NCI-H2196 (cell line): ENCODE results near the gene ID2.

Experiments
- DNase-seq: peaks from one replicate; lab custom pipeline; 2025; ENCODE audit not compliant: unreplicated experiment; lab: John Stamatoyannopoulos, UW

Gene ID2, protein sequence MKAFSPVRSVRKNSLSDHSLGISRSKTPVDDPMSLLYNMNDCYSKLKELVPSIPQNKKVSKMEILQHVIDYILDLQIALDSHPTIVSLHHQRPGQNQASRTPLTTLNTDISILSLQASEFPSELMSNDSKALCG

GRCh38 chr2:8681786-8682692 is at the start of gene ID2:
Gene ID2, plus strand, starts transcription at chr2:8682056. Its CDS starts 110 bp downstream, at chr2:8682166.
- peak; percentile 99 for DNase-seq

DNA sequence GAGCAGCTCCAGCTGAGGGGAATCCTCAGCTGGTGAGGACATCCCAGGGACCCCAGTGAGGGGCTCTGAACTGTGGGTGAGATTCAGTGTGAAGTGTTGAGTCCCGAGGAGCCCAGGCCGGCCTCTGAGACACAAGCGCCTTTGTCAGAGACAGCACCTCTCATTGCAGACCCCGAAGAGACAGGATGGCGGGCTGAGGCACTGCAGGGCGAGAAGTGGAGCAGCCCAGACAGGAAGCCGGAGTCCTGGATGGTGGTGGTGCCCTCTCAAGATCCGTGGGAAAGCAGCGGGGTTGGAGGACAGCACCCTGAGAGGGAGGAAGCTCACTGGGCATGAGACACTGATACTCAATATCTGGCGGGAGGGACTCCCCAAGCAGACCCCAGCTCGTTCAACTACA is 49.1 kb upstream of the ID2 start:
- DNase-seq, result no peak

DNA sequence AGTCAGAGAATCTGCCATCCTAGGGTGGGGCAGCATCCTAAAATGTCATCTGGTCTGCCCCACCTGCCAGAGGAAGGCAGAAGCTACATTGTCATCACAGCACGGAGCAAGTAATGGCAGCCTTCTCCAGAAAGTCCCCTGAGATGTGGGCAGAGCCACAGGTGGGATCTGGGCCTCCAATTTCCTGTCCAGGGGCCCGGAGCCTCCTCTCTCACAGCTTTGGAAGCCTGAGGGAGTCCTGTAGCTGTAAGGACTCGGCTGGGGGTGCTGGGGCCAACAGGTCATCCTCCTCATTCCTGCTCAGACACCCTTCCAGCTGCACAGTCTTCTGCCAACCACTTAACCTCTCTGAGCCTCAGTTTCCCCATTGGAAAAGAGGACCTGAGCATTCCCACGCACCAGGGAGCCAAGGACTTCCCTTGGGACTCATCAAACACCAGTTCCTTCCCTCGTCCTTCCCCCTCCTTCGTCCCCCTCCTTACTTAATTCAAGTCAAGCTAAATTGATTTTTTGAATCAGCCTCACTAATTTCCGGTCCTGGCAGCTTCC is 48.6 kb upstream of the ID2 start:
- DNase-seq, result no peak

GRCh38 chr2:8633735-8634313 is 48.0 kb upstream of the ID2 start:
- no peak for DNase-seq

GRCh38 chr2:8634466-8635172 is 47.2 kb upstream of the ID2 start:
- DNase-seq, result no peak

DNA sequence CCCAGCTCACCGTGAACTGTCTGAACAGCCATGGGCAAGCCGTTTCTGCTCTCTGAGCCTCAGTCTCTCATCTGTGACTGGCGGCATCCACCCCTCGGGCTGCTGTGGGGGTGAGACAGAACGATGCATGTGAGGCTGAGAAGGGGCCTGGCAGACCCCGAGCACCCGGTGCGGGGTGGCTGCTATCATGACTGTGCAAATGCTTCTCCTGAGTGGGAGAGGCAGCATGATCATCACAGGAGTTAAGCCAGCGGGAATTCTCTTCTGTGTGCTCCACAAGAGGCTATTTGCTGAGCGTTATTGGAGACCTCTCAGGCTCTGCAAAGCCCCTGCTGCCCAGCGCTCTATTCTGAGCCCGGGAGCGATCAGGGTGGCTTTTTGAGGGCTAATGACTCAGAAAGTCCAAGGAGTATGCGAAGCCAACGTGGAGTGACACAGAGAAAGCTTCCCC is 45.8 kb upstream of the ID2 start:
- DNase-seq, result no peak

- no peak for DNase-seq
Measured at GRCh38 chr2:8636721-8637636, 44.9 kb upstream of the ID2 start.

DNA sequence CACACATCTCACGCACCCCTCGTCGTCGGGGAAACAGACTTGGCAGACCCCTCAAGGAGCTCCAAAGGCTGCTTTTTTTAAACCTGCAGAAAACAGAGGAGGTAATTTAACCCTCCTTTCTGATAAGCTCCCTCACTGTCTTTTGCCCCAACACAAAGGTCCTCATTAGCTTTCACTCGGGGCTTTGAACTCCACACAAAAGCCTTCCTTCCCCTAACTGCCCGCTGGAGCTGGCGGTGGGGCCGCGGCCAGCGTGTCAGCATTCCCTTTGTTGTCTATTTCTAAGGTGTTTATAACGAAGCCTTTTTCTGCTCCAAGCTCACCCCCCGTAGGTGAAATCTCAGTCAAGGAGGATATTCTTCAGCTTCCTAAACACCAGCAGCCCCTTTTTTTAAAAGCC is 43.5 kb upstream of the ID2 start:
- no peak for DNase-seq

DNA sequence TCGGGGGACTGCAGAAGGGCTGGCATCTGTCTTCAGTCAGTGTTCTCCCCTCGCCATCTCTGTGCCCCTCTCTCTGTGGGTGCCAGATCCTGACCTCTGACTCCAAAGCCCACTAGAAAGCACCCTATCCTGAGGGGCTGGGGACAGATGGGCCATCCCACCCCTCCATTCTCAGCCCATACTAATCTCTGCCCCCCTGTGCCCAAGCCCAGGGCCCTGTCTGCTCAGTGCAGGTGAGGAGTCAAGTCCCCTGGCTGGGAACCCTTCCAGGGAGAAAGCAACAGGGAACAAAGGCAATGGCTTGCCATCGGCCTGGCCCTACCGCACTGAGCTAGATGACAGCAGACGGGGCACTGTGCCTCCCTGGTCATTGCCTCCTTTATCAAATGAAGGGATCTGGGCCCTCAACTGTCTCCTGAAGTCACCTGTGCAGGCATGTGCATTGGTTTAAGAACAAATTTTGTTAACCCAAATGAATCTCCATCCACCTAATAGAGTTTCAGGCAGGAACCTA is 42.7 kb upstream of the ID2 start:
- no peak for DNase-seq

DNA sequence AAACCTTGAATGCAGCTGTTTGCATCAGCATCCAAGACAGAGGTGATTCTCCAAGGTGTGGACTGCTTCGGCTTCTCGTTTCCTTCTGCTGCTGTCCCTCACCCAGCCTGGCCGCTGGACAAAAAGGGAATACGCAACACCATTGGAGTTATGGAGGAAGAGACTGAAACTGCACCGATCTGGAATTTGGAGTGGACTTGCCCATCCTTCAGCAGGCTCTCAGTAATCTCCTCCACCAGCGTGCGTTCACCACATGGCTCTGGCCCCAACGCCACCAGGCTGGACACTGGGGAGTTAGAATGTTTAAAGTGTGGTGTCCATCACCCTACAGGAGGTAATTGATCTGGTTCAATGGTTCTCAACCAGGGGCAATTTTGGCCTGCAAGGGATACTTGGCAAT is 41.4 kb upstream of the ID2 start:
- DNase-seq, result no peak

- no peak for DNase-seq
Measured at GRCh38 chr2:8641301-8641965, 40.4 kb upstream of the ID2 start.

DNA sequence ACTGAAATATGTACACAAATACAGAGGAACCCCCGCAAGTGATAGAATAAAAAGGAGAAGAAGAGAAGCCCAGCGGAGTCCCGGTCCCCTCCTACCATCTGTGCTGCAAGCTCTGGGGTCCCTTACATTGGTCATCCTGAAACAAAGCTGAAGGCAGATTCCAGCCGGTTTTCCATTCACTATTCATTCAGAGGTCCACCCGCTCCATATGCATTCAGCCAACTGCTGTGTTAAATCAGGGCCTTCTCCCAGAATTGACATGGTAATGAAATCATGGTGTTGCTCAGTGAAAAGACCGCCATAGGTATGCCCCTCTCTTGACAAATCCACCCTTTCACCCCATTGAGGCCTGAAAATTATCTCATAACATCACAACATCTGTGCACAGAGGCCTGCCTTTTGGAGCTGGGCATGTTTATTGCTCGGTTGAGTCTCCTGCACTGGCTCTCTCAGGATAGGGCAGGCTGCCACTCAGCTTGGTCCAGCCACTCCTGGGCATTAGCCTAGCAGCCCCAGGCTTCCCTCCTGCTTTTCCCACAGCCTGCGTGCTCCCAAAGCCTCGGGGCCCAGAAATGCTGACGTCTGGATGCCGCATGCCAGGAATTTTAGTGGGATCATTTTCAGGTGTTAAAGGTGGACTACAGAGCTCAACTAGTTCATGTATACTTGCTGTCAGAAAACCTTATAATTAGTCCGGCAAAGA is 39.3 kb upstream of the ID2 start:
- no peak for DNase-seq

GRCh38 chr2:8643250-8643995 is 38.4 kb upstream of the ID2 start:
- no peak for DNase-seq

GRCh38 chr2:8643996-8644356 is 37.9 kb upstream of the ID2 start:
- no peak for DNase-seq

- no peak for DNase-seq
Measured at GRCh38 chr2:8644605-8645175, 37.2 kb upstream of the ID2 start.

DNA sequence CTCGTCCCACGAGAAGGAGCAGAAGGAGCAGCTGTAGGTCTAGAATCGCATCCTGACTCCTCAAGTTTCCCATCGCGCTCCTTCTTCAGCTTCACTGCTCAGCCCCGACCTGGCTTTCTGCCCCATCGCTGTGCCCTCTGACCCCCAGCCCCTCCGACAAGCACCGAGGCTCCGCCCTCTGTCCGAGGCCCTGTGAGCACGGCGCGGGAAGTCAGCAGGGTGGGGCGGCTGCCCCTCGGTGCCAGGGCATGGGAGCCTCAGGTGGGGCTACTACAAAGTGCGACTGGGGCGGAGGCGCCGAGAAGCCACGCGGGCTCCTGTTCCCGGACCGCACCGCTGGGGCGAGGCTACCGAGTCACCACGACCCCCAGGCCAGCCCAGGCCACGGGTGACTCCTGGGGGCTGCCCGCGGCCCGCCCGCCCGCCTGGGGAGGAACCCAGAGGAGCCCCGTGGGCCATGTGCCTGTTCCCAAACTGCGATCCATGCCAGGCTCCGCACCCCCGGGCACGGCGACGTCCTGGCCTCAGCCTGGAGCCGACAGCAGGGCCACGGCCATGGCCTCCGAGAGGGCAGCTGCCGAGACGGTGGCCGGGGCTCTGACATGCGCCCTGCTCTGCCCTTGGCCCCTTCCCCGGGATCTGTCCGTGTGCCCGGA is 36.6 kb upstream of the ID2 start:
- no peak for DNase-seq

GRCh38 chr2:8646731-8647461 is 35.0 kb upstream of the ID2 start:
- DNase-seq, result no peak
